Epithelial cell of proximal tubule (primary cell): ENCODE data around the gene MAN2B2. TPM values are rescaled to one million over a fixed set of nuclear protein-coding genes. Genes with fewer than 3 reads are reported as not detected.
A peak's percentile ranks its signal among the peaks of the same experiment; 100 is the strongest.

Source experiments
- DNase-seq: peaks from one replicate; pipeline ENCODE4 v3.0.0-alpha.2; 2011; ENCODE audit warnings: low read depth
- H3K4me3 ChIP-seq: 2 replicates; pipeline ENCODE4 v1.5.1; 2011; ENCODE audit warnings: low read depth, mild to moderate bottlenecking, low read length
- total RNA-seq: library from RNA; depleted of rRNA; stranded (reverse); fragments of >200 nt; gene quantifications from 2 replicates; pipeline ENCODE4 v1.2.3, GENCODE V29; 2015
- TF ChIP-seq, protein P1 (sequence below): conservative IDR thresholded peaks from 2 replicates; pipeline ENCODE4 v1.5.1; 2012; ENCODE audit warnings: low read depth, mild to moderate bottlenecking, low read length

Gene MAN2B2
- total RNA-seq, 1 donor from 2014 or later = 20.6 TPM

- no peak overlapping the region for H3K4me3 ChIP-seq
- DNase-seq = no peak
- TF ChIP-seq, protein P1, sequence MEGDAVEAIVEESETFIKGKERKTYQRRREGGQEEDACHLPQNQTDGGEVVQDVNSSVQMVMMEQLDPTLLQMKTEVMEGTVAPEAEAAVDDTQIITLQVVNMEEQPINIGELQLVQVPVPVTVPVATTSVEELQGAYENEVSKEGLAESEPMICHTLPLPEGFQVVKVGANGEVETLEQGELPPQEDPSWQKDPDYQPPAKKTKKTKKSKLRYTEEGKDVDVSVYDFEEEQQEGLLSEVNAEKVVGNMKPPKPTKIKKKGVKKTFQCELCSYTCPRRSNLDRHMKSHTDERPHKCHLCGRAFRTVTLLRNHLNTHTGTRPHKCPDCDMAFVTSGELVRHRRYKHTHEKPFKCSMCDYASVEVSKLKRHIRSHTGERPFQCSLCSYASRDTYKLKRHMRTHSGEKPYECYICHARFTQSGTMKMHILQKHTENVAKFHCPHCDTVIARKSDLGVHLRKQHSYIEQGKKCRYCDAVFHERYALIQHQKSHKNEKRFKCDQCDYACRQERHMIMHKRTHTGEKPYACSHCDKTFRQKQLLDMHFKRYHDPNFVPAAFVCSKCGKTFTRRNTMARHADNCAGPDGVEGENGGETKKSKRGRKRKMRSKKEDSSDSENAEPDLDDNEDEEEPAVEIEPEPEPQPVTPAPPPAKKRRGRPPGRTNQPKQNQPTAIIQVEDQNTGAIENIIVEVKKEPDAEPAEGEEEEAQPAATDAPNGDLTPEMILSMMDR = no peak
These were observed 84.9 kb downstream of the MAN2B2 start for GRCh38 chr4:6659897-6660296.

DNA sequence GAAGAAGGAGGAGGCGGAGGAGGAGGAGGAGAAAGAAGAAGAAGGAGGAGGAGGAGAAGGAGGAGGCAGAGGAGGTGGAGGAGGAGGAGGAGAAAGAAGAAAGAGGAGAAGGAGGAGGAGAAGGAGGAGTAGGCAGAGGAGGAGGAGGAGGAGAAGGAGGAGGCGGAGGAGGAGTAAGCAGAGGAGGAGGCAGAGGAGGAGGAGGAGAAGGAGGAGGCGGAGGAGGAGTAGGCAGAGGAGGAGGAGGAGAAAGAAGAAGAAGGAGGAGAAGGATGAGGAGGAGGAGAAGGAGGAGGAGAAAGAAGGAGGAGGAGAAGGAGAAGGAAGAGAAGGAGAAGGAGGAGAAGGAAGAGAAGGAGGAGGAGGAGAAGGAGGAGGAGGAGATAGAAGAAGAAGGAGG lies 85.4 kb downstream of the MAN2B2 start:
- no peak overlapping the region for H3K4me3 ChIP-seq
- DNase-seq = no peak
- TF ChIP-seq, protein P1 = no peak

GRCh38 chr4:6662591-6662990 lies 87.6 kb downstream of the MAN2B2 start:
- TF ChIP-seq, protein P1 = no peak
- H3K4me3 ChIP-seq = no peak overlapping the region
- DNase-seq = no peak

GRCh38 chr4:6663596-6664393 lies 88.8 kb downstream of the MAN2B2 start:
- H3K4me3 ChIP-seq = no peak overlapping the region
- no peak for DNase-seq
- TF ChIP-seq, protein P1 = no peak

DNA sequence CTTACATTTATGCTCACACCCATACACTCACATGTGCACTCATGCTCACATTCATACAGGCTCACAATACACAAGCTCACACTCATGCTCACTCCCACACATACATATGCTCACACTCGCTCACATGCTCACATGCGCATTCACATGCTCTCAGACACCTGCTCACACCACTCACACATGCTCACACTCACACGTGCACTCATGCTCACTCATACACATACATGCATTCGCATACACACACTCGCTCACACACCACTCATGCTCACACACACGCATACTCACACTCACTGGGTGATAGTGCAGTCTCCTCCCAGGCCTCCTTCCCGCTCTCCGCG lies 90.3 kb downstream of the MAN2B2 start:
- no peak for DNase-seq
- TF ChIP-seq, protein P1 = no peak
- no peak overlapping the region for H3K4me3 ChIP-seq

DNA sequence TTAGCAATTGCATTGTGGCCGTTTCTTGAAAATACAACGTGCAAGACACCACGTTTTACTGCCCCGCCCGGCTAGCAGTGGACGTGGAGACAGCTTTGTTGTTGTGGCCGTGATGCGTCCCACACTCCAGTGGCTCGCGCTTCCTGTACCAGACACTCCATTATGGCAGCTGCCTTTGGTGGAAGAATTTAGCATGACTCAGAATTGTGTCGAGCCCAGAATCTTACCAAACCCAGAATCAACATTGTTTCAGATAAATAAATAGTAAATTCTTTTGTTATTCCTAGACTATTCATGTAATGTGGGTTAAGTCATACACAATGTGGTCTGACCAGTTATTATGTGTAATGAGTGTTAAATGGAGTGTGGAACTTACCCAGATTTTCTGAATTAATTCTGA lies 93.4 kb downstream of the MAN2B2 start:
- TF ChIP-seq, protein P1 = no peak
- H3K4me3 ChIP-seq = no peak overlapping the region
- DNase-seq = peak; percentile 32

GRCh38 chr4:6671648-6672047 lies 96.7 kb downstream of the MAN2B2 start:
- DNase-seq = no peak
- no peak overlapping the region for H3K4me3 ChIP-seq
- TF ChIP-seq, protein P1 = no peak
